Measurements from ENCODE around the gene MRPL48.

Gene MRPL48

DNA sequence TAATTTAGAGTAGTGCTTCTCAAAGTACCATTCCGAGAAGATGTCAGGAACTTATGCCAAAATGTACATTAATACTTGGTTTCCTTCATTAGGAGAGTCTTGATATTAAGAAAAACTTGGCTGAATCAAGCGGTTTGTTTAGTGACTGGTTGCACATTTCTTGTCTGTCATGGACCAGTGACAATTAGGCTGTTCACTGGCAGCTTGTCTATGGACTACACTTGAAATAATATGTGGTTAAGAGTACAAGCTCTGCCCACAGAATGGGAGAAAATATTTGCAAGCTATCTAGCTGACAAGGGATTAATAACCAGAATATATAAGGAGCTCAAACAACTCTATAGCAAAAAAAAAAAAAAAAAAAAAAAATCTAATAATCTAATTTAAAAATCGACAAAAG is 64.4 kb downstream of the MRPL48 start:
- in situ Hi-C loops (cut with HindIII; ENCODE audit: low pct_ligation_motif_present, low sequenced_read_pairs) = no loop called here
- Histone ChIP-seq H3K27ac (no peak overlapping the region), H3K36me3 (replicated peaks) (no peaks in the 10 kb centered on the region), H3K4me3 (ENCODE audit: low read depth, low read length) (no peak overlapping the region), H3K27me3 (replicated peaks) (no peaks in the 10 kb centered on the region)
- TF ChIP-seq, protein P1, sequence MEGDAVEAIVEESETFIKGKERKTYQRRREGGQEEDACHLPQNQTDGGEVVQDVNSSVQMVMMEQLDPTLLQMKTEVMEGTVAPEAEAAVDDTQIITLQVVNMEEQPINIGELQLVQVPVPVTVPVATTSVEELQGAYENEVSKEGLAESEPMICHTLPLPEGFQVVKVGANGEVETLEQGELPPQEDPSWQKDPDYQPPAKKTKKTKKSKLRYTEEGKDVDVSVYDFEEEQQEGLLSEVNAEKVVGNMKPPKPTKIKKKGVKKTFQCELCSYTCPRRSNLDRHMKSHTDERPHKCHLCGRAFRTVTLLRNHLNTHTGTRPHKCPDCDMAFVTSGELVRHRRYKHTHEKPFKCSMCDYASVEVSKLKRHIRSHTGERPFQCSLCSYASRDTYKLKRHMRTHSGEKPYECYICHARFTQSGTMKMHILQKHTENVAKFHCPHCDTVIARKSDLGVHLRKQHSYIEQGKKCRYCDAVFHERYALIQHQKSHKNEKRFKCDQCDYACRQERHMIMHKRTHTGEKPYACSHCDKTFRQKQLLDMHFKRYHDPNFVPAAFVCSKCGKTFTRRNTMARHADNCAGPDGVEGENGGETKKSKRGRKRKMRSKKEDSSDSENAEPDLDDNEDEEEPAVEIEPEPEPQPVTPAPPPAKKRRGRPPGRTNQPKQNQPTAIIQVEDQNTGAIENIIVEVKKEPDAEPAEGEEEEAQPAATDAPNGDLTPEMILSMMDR (IDR thresholded peaks at IDR 0.05; ENCODE audit: low read depth, low read length, missing control alignments) = no peak
- DNase-seq = no peak

DNA sequence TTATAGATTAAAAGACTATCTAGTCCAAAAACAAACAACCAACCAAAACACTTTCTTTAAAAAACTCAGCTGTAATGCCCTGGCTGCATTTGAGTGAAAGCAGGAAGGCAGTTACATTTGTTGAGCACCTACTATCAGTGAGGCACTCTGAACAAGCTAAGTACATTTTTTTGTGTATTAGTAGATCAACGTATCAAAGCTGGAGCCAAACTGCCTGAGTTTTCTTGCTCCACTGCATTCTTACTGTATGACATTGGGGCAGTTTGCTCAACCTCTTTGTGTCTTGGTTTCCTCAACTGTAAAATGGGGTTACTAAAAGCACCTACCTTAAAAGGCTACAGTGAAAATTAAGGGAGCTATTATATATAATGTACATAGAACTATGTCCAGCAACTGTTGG is 67.0 kb downstream of the MRPL48 start:
- DNase-seq = no peak
- no peak overlapping the region for H3K4me3 ChIP-seq (ENCODE audit: low read depth, low read length)
- no peaks in the 10 kb centered on the region for H3K36me3 ChIP-seq (replicated peaks)
- in situ Hi-C loops (cut with HindIII; ENCODE audit: low pct_ligation_motif_present, low sequenced_read_pairs) = no loop called here
- H3K27ac ChIP-seq = no peak overlapping the region
- H3K27me3 ChIP-seq (replicated peaks) = no peaks in the 10 kb centered on the region
- TF ChIP-seq, protein P1 (IDR thresholded peaks at IDR 0.05; ENCODE audit: low read depth, low read length, missing control alignments) = no peak

DNA sequence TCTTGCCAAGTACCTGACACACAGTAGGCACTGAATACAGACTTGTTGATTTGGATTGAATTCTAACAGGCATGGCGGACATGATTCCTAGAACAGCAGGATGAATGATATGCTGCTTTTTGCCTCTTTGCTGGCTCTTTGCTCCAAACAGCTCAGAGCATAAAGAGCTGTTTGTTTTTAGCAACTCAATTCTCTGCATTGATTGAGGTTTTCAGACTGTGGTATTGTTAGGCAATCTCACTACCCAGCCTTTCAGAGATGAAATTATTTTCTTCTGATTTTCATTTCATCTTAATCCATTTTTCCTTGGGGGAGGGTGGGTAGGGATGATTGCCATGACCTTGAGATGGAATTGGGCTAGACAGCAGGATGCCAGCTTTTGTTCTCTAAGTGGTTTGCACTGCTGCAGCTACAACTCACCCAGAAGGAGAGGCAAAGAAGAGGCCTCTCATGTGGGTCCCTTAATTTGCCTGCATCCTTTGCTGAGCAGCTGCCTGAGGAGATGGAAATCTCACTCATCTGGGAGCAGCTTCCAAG is 68.4 kb downstream of the MRPL48 start:
- Histone ChIP-seq H3K27me3 (replicated peaks) (no peaks in the 10 kb centered on the region), H3K27ac (no peak overlapping the region), H3K36me3 (replicated peaks) (no peaks in the 10 kb centered on the region), H3K4me3 (ENCODE audit: low read depth, low read length) (no peak overlapping the region)
- TF ChIP-seq, protein P1 (IDR thresholded peaks at IDR 0.05; ENCODE audit: low read depth, low read length, missing control alignments) = no peak
- no peak for DNase-seq
- in situ Hi-C loops (cut with HindIII; ENCODE audit: low pct_ligation_motif_present, low sequenced_read_pairs) = no loop called here

DNA sequence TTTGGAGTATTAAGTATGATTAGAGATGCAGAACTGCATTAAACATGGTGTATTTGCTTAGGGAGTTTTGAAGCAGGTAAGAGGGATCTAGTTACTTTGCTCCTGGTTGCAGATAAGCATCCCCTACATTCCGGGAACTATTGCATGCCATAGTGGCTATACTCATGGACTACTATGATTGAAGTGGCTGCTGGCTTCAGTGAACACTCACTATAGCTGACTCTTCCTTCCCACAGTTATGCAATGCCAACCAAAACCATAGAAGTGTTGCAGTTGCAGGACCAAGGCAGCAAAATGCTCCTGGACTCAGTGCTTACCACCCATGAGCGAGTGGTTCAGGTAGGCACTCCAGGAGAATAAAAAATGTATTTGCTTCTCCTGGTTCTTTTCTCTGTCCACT is 72.0 kb downstream of the MRPL48 start:
- no peaks in the 10 kb centered on the region for H3K27me3 ChIP-seq (replicated peaks)
- no peak for DNase-seq
- in situ Hi-C loops (cut with HindIII; ENCODE audit: low pct_ligation_motif_present, low sequenced_read_pairs) = no loop called here
- no peaks in the 10 kb centered on the region for H3K36me3 ChIP-seq (replicated peaks)
- H3K27ac ChIP-seq = no peak overlapping the region
- TF ChIP-seq, protein P1 (IDR thresholded peaks at IDR 0.05; ENCODE audit: low read depth, low read length, missing control alignments) = no peak
- H3K4me3 ChIP-seq (ENCODE audit: low read depth, low read length) = no peak overlapping the region

DNA sequence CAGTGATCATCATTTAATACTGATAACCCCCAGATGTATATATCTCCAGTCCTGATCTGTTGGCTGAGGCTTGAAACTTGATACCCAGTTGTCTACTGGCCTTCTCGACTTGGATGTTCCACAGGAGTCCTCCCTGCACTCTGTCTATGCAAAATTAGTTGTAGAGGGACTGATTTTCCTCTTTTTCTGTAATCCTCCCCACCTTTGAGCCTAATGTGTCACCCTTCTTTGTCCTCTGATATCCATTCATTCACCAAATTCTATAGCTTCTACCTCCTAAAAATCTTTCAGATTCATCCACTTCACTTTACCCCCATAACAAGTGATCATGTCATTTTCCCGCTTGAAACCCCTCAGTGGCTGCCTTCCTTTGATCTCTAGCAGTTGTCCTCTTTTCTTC is 72.5 kb downstream of the MRPL48 start:
- H3K4me3 ChIP-seq (ENCODE audit: low read depth, low read length) = no peak overlapping the region
- TF ChIP-seq, protein P1 (IDR thresholded peaks at IDR 0.05; ENCODE audit: low read depth, low read length, missing control alignments) = no peak
- in situ Hi-C loops (cut with HindIII; ENCODE audit: low pct_ligation_motif_present, low sequenced_read_pairs) = no loop called here
- H3K36me3 ChIP-seq (replicated peaks) = no peaks in the 10 kb centered on the region
- no peak for DNase-seq
- no peak overlapping the region for H3K27ac ChIP-seq
- no peaks in the 10 kb centered on the region for H3K27me3 ChIP-seq (replicated peaks)

DNA sequence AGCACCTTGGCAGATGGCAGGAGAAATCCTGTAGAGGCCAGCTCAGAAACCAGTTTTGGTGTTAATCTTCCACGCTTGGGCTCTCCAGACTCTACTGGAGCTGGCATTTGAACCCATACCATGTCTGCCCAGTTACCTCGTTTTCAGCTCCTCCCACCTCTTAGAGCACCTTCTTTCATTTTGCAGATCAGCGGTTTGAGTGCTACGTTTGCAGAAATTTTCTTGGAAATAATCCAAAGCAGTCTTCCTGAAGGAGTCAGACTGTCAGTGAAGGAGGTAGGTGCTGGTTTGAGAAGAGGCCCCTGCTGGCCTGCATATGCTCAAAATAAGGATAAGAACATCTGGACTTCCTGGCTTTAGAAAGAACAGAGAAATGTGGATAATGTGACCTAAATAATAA is 75.3 kb downstream of the MRPL48 start:
- H3K27me3 ChIP-seq (replicated peaks) = no peaks in the 10 kb centered on the region
- no peak overlapping the region for H3K4me3 ChIP-seq (ENCODE audit: low read depth, low read length)
- no peak overlapping the region for H3K27ac ChIP-seq
- in situ Hi-C loops (cut with HindIII; ENCODE audit: low pct_ligation_motif_present, low sequenced_read_pairs) = no loop called here
- no peaks in the 10 kb centered on the region for H3K36me3 ChIP-seq (replicated peaks)
- no peak for DNase-seq
- TF ChIP-seq, protein P1 (IDR thresholded peaks at IDR 0.05; ENCODE audit: low read depth, low read length, missing control alignments) = no peak

All from brain microvascular endothelial cell (primary cell).